Activated CD8-positive, alpha-beta memory T cell treated with anti-CD3 and anti-CD28 coated beads, Interleukin-2, amount 50 U/mL, for 1 hour (primary cell): ENCODE data around the gene COL7A1.
A peak's percentile ranks its signal among the peaks of the same experiment; 100 is the strongest.
"Not testable (repeated sequence)": the region's sequence is repeated elsewhere in the genome, so short reads cannot be mapped to it uniquely, and the experiment has no call there.

ENCODE experiments used
- DNase-seq: peaks from one replicate; pipeline ENCODE4 v3.0.0-alpha.2; 2020; ENCODE audit errors: extremely low read depth

Gene COL7A1

GRCh38 chr3:48563382-48563918 lies 31.7 kb downstream of the COL7A1 start, which contains the start of gene UCN2:
UCN2 (minus strand) TSS chr3:48563781; CDS start chr3:48563124, 657 bp downstream.
- no peak for DNase-seq

GRCh38 chr3:48562367-48563095 lies 32.6 kb downstream of the COL7A1 start:
- no peak for DNase-seq

GRCh38 chr3:48561045-48561736 lies 33.9 kb downstream of the COL7A1 start:
- DNase-seq = no peak

- DNase-seq = no peak
Measured at GRCh38 chr3:48560648-48561018, 34.5 kb downstream of the COL7A1 start.

GRCh38 chr3:48558493-48559134 lies 36.5 kb downstream of the COL7A1 start:
- DNase-seq = no peak

GRCh38 chr3:48556796-48557626 lies 38.1 kb downstream of the COL7A1 start, which contains the start of gene PFKFB4:
PFKFB4 (minus strand) TSS chr3:48556803; CDS start chr3:48556777, 26 bp downstream.
- DNase-seq = peak; percentile 99

DNA sequence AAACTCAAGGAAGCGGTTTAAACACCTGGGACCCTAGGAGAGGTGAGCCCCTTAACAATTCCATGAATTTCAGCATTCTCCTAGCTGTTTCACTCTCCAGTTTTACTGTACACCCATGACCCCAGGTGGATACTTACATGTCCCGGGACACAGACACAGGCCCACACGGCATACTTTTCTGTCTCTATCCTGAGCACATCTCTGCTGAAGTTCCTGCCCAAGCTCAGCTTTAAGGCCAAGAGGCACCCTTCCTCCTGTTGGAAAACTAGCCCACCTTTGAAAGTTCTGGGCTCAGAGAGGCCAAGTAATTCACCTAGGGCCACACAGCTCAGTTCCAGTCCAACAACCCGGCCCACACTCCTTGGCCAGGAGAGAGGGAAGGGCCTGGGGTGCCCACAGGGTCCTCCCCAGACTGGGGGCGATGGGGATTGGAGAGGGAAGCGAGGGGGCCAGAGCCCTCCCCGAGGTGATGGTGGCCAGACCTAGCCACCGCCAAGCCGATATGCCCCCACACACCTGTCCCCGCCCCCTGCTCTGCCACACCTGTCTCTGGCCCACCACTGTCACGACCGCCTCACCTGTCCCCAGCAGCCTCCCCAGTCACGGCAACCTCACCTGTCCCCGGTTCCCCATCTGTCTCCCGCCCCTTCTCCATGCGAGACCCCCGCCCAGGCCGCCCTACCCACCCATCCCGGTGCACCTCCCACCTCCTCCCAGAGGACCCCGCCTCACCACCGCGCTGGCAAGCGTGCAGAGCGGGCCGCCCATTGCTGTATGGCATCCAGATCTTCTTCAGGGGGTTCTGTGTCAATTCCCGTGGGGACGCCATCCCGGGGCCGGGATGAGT lies 39.0 kb downstream of the COL7A1 start:
- DNase-seq = no peak

DNA sequence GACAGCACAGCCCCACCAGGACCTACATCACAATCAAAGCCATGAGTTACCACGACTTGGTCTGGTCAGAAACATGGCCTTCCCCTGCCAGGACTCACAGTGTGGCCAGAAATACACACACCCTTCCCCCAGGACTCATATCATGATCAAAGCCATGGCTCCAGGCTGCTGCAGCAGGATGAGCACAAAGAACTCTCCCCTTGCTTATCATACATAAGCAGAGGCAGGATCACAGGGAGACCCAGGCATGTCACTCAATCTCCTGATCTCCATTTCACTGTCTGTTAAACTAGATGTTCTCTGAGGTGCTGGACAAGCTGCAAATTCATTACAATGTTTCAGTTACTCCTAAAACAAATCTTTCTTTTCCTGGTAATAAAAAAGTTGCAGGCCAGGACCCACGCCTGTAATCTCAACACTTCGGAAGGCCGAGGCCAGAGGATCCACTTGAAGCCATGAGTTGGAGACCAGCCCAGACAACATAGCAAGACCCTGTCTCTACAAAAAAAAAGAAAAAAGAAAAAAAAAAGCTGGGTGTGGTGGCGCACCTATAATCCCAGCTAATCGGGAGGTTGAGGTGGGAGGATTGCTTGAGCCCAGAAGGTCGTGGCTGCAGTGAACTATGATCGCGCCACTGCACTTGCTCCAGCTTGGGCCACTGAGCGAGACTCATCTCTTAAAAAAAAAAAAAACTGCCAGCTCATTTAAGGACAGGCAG lies 39.7 kb downstream of the COL7A1 start:
- no peak for DNase-seq

GRCh38 chr3:48553886-48554845 lies 41.0 kb downstream of the COL7A1 start:
- DNase-seq = no peak

DNA sequence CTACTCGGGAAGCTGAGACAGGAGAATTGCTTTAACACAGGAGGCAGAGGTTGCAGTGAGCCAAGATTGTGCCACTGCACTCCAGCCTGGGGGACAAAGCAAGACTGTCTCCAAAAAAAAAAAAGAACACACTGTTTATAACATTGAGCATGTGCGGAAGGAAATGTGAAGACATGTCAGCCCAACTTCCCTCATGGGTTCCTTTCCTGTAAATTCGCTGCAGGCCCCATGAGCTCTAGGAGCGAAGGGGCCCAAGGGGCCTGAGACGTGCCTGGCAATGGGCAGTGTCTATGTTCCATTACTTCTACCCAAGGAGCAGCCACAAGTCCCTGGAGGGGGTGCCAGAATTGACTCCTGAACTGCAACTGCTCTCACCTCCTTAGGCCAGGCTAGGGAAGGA lies 41.8 kb downstream of the COL7A1 start:
- DNase-seq = no peak

- no peak for DNase-seq
Measured at GRCh38 chr3:48552111-48552951, 42.8 kb downstream of the COL7A1 start.

- not testable (repeated sequence) for DNase-seq
Measured at GRCh38 chr3:48551651-48552050, 43.5 kb downstream of the COL7A1 start.

GRCh38 chr3:48548729-48549705 lies 46.1 kb downstream of the COL7A1 start:
- DNase-seq = peak; percentile 62

- no peak for DNase-seq
Measured at GRCh38 chr3:48548126-48548525, 47.0 kb downstream of the COL7A1 start.

DNA sequence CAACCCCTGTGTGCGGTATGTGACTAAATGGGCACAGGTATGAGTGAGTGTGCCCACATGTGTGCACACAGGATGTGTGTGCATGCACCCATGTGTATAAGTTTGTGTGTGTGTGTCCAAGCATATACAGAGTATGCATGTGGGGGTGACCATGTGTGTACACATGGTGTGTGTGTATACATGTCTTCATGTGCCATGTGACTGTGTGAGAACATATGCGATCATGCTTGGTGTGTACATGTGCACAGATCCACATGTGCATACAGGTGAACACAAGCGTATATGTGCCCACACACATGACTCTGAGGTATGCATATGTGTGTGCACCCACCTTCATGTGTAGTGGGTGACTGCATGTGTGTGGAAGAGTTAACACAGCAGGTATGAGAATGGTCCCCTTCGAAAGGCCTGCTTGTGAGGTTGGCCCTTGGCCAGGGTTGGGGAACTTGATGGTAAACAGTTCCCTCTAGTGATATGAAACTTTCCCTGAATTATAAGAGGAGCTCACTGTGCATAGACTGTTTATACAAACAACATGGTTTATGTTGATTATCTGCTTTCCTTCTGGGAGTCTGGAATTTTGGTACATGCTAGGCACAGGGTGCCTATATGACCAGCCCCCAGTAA lies 48.8 kb downstream of the COL7A1 start:
- no peak for DNase-seq

GRCh38 chr3:48544141-48544540 lies 51.0 kb downstream of the COL7A1 start:
- no peak for DNase-seq
